Tibial artery (tissue), 4 donors: ENCODE results near the gene LNX2.

ENCODE experiments used
- DNase-seq, 2 donors: peaks; one replicate each; pipeline ENCODE4 v3.0.0-alpha.2; 2019
- H3K27ac ChIP-seq, 2 donors: fragments of 200-600 bp; sonication (generic) in 1 of 2; 1 replicate in 1 of 2; 2 replicates in 1 of 2; pipeline ENCODE4 v1.5.1; 2018 to 2019; ENCODE audit warnings: mild to moderate bottlenecking in 1 of 2
- H3K27me3 ChIP-seq, 2 donors: fragments of 200-600 bp; sonication (generic) in 1 of 2; one replicate each; pipeline versions ENCODE4 v1.5.1 to v1.6.0; 2016 to 2019
- H3K36me3 ChIP-seq, 3 donors: fragments of 200-600 bp; sonication (generic) in 2 of 3; one replicate each; pipeline ENCODE4 v1.5.1; 2016 to 2019; ENCODE audit warnings: mild to moderate bottlenecking in 2 of 3
- H3K4me1 ChIP-seq, 4 donors: fragments of 200-600 bp; sonication (generic) in 2 of 4; 1 replicate in 3 of 4; 2 replicates in 1 of 4; pipeline ENCODE4 v1.5.1; 2016 to 2019
- H3K4me3 ChIP-seq, 2 donors: fragments of 200-600 bp; sonication (generic) in 1 of 2; 1 replicate in 1 of 2; 2 replicates in 1 of 2; pipeline ENCODE4 v1.5.1; 2018 to 2019; ENCODE audit warnings: mild to moderate bottlenecking in 2 of 2
- H3K9me3 ChIP-seq, 3 donors: fragments of 200-600 bp; sonication (generic) in 1 of 3; one replicate each; pipeline ENCODE4 v1.5.1; 2016 to 2019
- intact Hi-C: fragments of 100-400 bp; cut with DNase I; formaldehyde crosslinking; loops from one replicate; pipeline ENCODE4 v1.15.0; 2023; ENCODE audit warnings: low total_unique reads
- TF ChIP-seq, protein P1 (sequence below), 2 experiments: fragments of 200-600 bp in 1 of 2; fragments of 450-650 bp in 1 of 2; IDR thresholded peaks; one replicate each; pipeline ENCODE4 v1.5.1; 2017 to 2019; ENCODE audit warnings: antibody characterized with exemption in 2 of 2, mild to moderate bottlenecking in 1 of 2, moderate library complexity in 1 of 2

LNX2 gene

DNA sequence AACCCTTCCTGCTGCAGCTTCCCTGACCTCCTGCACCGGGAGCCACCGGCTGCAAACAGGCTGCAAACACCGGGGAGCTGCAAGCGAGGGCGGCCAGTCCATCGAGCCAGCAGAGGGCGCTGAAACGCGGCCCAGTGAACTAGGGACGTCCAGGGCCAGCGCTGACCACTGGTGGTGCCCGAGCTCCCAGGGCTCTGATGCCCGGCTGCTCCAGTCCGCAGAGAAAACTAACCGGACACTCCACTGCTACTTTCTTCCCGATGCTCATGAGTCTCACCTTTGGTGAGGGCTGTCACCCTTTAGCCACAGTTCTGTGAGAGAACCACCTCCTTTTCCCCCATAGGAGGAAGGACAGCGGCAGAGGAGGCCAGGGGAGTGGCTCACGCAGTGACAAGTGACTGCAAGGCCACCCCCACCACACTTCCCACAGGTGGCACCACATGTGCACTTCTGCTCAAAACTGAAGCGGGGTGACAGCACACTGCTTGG, 87.1 kb downstream of the LNX2 start:
- DNase-seq, result peak; percentile 71 to 85

DNA sequence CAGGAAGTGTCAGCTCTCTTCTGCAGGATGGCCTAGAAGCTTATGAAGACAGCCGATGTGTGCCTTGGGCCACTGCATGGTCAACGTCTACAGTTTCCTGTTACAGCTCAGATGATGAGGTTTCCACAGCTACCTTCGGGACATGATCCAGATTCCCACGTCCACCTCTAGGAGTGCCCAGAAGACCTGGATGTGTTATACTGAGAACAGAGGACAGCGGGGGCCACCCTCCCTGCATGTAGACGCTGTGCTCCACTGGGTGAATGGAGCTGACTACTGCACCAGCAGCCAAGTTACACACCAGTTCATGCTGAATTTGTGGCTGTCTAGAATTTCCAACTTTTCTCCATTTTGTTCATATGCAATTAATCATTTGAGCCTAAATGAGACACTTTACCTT, 91.4 kb downstream of the LNX2 start:
- Histone ChIP-seq H3K4me3 (no peak overlapping the region), H3K27ac (no peak overlapping the region), H3K36me3 (no peaks in the 10 kb centered on the region), H3K9me3 (no peaks in the 10 kb centered on the region), H3K4me1 (peaks cover 0 to 7% (median 3%) of the 10 kb centered on the region in 4 donors), H3K27me3 (peaks cover 0 to 12% of the 10 kb centered on the region in 2 donors)
- intact Hi-C loops, result no loop called here
- TF ChIP-seq, protein P1, sequence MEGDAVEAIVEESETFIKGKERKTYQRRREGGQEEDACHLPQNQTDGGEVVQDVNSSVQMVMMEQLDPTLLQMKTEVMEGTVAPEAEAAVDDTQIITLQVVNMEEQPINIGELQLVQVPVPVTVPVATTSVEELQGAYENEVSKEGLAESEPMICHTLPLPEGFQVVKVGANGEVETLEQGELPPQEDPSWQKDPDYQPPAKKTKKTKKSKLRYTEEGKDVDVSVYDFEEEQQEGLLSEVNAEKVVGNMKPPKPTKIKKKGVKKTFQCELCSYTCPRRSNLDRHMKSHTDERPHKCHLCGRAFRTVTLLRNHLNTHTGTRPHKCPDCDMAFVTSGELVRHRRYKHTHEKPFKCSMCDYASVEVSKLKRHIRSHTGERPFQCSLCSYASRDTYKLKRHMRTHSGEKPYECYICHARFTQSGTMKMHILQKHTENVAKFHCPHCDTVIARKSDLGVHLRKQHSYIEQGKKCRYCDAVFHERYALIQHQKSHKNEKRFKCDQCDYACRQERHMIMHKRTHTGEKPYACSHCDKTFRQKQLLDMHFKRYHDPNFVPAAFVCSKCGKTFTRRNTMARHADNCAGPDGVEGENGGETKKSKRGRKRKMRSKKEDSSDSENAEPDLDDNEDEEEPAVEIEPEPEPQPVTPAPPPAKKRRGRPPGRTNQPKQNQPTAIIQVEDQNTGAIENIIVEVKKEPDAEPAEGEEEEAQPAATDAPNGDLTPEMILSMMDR (IDR thresholded peaks at IDR 0.05), result no peak
- no peak for DNase-seq

More for the DNA sequence above, 87.1 kb downstream of the LNX2 start:
- H3K9me3 ChIP-seq, result no peaks in the 10 kb centered on the region
- no peak overlapping the region for H3K4me3 ChIP-seq
- peaks cover 0 to 7% (median 3%) of the 10 kb centered on the region in 4 donors for H3K4me1 ChIP-seq
- H3K27ac ChIP-seq, result no peak overlapping the region
- intact Hi-C loops, result loop anchor here (5.0 to 10.0 kb wide), 3 partner anchors 182 to 452 kb away; partner anchors contain the start of gene URAD
- peaks cover 0 to 12% of the 10 kb centered on the region in 2 donors for H3K27me3 ChIP-seq
- TF ChIP-seq, protein P1 (IDR thresholded peaks at IDR 0.05), result peak; percentile 84 to 90
- H3K36me3 ChIP-seq, result no peaks in the 10 kb centered on the region

DNA sequence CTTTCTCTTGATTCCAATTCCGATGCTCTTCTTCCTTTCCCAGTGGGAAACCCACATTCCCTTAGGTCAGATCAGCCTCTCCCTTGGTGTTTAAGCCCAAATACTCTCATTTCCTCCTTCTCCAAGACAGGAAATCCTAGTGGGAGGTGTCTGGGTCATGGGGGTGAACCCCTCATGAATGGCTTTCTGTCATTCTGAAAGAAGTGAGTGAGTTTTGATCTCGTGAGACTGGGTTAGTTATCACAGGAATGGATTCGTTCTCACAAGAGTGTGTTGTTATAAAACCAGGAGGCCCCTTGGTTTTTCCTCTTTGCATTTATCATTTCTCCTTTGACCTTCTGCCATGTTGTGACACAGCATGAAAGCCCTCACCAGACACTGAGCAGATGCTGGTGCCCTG, 93.8 kb downstream of the LNX2 start:
- peaks cover 0 to 5% of the 10 kb centered on the region in 2 donors for H3K27me3 ChIP-seq
- no peak for DNase-seq
- H3K4me3 ChIP-seq, result no peak overlapping the region
- TF ChIP-seq, protein P1 (IDR thresholded peaks at IDR 0.05), result no peak
- H3K9me3 ChIP-seq, result no peaks in the 10 kb centered on the region
- intact Hi-C loops, result no loop called here
- no peaks in the 10 kb centered on the region for H3K36me3 ChIP-seq
- H3K27ac ChIP-seq, result no peak overlapping the region
- no peaks in the 10 kb centered on the region for H3K4me1 ChIP-seq

DNA sequence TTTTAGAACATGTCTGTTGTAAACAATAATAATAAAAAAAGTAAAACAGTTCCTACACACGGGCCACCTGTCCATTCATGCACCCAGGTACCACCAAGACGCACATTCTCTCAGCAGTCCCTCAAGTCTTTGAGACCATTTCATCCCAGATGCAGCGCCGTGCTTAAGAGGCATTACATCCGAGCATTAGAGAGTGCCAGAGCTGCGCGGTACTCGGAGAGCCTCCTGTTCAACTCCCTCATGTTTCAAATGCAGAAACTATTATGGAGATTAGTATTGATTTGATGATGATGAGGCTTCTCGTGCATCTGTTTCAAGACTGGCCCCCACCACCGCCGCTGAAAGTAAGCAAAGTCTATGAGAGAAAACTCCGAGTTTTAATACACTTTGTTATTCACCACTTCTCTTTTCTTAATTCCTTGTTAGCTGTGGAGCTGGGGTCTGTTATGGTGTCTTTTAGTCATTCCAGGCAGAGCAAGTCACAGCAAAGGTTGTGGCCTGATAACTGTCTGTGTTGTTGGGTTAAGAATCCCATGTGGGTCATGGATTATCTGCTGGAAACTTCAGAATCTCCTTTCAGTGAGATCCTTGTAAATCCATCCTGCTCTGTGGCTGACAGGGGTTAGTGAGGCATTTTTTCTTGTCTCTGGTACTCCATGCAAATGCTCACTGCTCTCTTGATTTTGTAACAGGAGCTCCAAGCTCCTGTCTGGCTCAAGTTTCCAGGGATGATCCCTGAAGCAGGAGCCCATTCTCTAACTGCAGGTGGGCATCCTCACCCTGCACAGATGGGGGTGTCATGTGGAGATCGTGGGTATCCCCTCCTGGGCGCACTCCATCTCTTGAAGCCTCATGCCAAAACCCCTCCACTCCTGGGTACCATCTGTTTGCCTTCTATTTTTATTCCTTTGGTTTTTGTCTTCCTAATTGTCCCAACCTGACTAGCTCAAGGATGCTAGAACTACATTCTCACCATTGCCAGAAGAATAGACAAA, 95.1 kb downstream of the LNX2 start:
- Histone ChIP-seq H3K27me3 (no peaks in the 10 kb centered on the region), H3K4me1 (no peaks in the 10 kb centered on the region), H3K4me3 (no peak overlapping the region), H3K36me3 (no peaks in the 10 kb centered on the region), H3K27ac (no peak overlapping the region), H3K9me3 (no peaks in the 10 kb centered on the region)
- TF ChIP-seq, protein P1 (IDR thresholded peaks at IDR 0.05), result no peak
- DNase-seq, result no peak
- intact Hi-C loops, result no loop called here

DNA sequence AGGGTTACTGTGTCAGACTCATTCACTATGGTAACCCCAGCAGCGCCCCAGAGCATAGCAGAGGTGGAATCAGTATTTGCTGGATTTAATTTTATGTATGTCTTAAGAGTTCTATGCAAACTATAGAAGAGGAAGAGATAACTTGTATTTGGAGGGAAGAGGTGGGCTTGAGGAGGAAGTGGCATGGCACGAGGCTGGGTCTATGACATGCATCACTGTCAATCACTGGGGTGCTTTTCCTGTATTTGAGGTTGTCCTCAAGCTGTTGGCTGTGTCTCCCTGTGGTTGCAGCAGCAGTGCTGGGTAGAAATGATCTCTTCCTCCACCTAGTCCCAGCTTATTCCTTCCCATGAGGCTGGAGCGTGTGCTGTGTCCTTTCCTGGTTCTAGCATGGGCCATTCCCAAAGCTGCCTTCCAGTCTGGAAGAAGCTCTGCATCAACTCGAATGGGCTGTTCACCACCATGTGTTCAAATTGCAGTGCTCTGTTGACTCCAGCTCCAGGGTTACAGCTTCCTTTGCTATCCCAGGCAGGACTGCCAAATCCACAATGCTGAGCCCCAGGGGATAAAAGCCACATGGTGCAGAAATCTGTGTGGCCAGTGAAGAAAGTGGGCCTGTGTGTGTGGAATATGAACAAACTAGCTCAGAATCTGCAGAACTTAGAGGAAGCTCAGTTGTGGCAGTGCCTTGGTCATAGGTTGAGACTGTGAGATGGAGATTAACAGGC, 96.8 kb downstream of the LNX2 start:
- DNase-seq, result no peak
- no peak overlapping the region for H3K27ac ChIP-seq
- H3K4me3 ChIP-seq, result no peak overlapping the region
- peaks cover 0 to 3% of the 10 kb centered on the region in 2 donors for H3K27me3 ChIP-seq
- intact Hi-C loops, result no loop called here
- H3K9me3 ChIP-seq, result no peaks in the 10 kb centered on the region
- TF ChIP-seq, protein P1 (IDR thresholded peaks at IDR 0.05), result no peak
- H3K4me1 ChIP-seq, result no peaks in the 10 kb centered on the region
- H3K36me3 ChIP-seq, result no peaks in the 10 kb centered on the region
